ENCODE data around the gene DEPDC5.
"Not testable (repeated sequence)": the region's sequence is repeated elsewhere in the genome, so short reads cannot be mapped to it uniquely, and the experiment has no call there.

- TF ChIP-seq POU2F2 (IDR thresholded peaks at IDR 0.05; ENCODE audit: borderline replicate concordance, low read depth, low read length); PML (IDR thresholded peaks at IDR 0.05; ENCODE audit: low read length); ZSCAN29 (IDR thresholded peaks at IDR 0.05); POLR2AphosphoS5 (IDR thresholded peaks at IDR 0.05; ENCODE audit: low read length); JUND (IDR thresholded peaks at IDR 0.05; ENCODE audit: low read depth, low read length); POLR2A (IDR thresholded peaks at IDR 0.05; ENCODE audit: low read depth, low read length); EP300 (IDR thresholded peaks at IDR 0.05; ENCODE audit: borderline replicate concordance in 1 of 2, control insufficient read depth in 1 of 2, low read depth in 2 of 2, low read length in 2 of 2); MTA3 (IDR thresholded peaks at IDR 0.05; ENCODE audit: borderline replicate concordance, low read length); GATAD2B (conservative IDR thresholded peaks at IDR 0.05; ENCODE audit: low read depth); REST (IDR thresholded peaks at IDR 0.05; ENCODE audit: low read depth, low read length); CREB1 (IDR thresholded peaks at IDR 0.05; ENCODE audit: low read depth); MEF2A (IDR thresholded peaks at IDR 0.05; ENCODE audit: insufficient read depth, low read depth, low read length): not testable (repeated sequence)
- TF ChIP-seq, protein P1, sequence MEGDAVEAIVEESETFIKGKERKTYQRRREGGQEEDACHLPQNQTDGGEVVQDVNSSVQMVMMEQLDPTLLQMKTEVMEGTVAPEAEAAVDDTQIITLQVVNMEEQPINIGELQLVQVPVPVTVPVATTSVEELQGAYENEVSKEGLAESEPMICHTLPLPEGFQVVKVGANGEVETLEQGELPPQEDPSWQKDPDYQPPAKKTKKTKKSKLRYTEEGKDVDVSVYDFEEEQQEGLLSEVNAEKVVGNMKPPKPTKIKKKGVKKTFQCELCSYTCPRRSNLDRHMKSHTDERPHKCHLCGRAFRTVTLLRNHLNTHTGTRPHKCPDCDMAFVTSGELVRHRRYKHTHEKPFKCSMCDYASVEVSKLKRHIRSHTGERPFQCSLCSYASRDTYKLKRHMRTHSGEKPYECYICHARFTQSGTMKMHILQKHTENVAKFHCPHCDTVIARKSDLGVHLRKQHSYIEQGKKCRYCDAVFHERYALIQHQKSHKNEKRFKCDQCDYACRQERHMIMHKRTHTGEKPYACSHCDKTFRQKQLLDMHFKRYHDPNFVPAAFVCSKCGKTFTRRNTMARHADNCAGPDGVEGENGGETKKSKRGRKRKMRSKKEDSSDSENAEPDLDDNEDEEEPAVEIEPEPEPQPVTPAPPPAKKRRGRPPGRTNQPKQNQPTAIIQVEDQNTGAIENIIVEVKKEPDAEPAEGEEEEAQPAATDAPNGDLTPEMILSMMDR (IDR thresholded peaks at IDR 0.05 in 2 of 3, conservative IDR thresholded peaks at IDR 0.05 in 1 of 3; ENCODE audit: control insufficient read depth in 2 of 3, extremely low read depth in 1 of 3, insufficient read depth in 1 of 3, low read depth in 3 of 3, low read length in 3 of 3) = not testable (repeated sequence)
- TF ChIP-seq, protein P2, sequence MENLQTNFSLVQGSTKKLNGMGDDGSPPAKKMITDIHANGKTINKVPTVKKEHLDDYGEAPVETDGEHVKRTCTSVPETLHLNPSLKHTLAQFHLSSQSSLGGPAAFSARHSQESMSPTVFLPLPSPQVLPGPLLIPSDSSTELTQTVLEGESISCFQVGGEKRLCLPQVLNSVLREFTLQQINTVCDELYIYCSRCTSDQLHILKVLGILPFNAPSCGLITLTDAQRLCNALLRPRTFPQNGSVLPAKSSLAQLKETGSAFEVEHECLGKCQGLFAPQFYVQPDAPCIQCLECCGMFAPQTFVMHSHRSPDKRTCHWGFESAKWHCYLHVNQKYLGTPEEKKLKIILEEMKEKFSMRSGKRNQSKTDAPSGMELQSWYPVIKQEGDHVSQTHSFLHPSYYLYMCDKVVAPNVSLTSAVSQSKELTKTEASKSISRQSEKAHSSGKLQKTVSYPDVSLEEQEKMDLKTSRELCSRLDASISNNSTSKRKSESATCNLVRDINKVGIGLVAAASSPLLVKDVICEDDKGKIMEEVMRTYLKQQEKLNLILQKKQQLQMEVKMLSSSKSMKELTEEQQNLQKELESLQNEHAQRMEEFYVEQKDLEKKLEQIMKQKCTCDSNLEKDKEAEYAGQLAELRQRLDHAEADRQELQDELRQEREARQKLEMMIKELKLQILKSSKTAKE (IDR thresholded peaks at IDR 0.05; ENCODE audit: low read depth, poor library complexity, severe bottlenecking) = not testable (repeated sequence)
These were observed 47.0 kb downstream of the DEPDC5 start for GRCh38 chr22:31800861-31801260.
